OCI-LY3 (cell line): Measurements from ENCODE around the gene MAPKAPK5.

Source experiments
- H2AFZ ChIP-seq: fragments of 200-600, 300-600 bp; shearing (Covaris generic); 2 replicates; pipeline ENCODE4 v1.6.0; 2014; ENCODE audit warnings: antibody characterized with exemption, low read depth, low read length
- H3K27ac ChIP-seq: fragments of 200-600, 300-600 bp; sonication (generic); 2 replicates; pipeline ENCODE4 v1.5.1; 2014; ENCODE audit warnings: mild to moderate bottlenecking, low read length, moderate library complexity, mixed read lengths
- H3K27me3 ChIP-seq: fragments of 200-600, 300-600 bp; sonication (generic); 2 replicates; pipeline ENCODE4 v1.6.1; 2014; ENCODE audit warnings: low read depth, low read length, mixed read lengths
- H3K36me3 ChIP-seq: fragments of 200-600, 300-600 bp; sonication (generic); replicated peaks from 2 replicates; pipeline ENCODE3; 2014; ENCODE audit warnings: low read depth, low read length, mixed read lengths
- H3K4me1 ChIP-seq: fragments of 300-600, 200-600 bp; sonication (generic); 2 replicates; pipeline ENCODE4 v1.6.1; 2014; ENCODE audit warnings: low read length, mixed read lengths
- H3K4me2 ChIP-seq: fragments of 200-600, 300-600 bp; sonication (generic); 2 replicates; pipeline ENCODE4 v1.6.1; 2014; ENCODE audit warnings: low read length, mixed read lengths
- H3K4me3 ChIP-seq: fragments of 300-600, 200-600 bp; sonication (generic); 2 replicates; pipeline ENCODE4 v1.5.1; 2014; ENCODE audit warnings: antibody characterized with exemption, mild to moderate bottlenecking, low read length, moderate library complexity
- H3K79me2 ChIP-seq: fragments of 300-600, 200-600 bp; shearing (Covaris generic); 2 replicates; pipeline ENCODE4 v1.6.1; 2014; ENCODE audit warnings: mild to moderate bottlenecking, low read length, mixed read lengths
- H3K9ac ChIP-seq: fragments of 300-600, 200-600 bp; shearing (Covaris generic); 2 replicates; pipeline ENCODE4 v1.6.0; 2014; ENCODE audit warnings: mild to moderate bottlenecking, low read length, moderate library complexity
- H3K9me3 ChIP-seq: fragments of 200-600, 300-600 bp; shearing (Covaris generic); 2 replicates; pipeline ENCODE4 v1.6.1; 2014; ENCODE audit warnings: low read length, mixed read lengths; ENCODE audit not compliant: insufficient read depth
- H4K20me1 ChIP-seq: fragments of 200-600, 300-600 bp; sonication (generic); 2 replicates; pipeline ENCODE4 v1.6.1; 2016; ENCODE audit warnings: low read length, mixed read lengths; ENCODE audit not compliant: insufficient read depth
- EZH2phosphoT487 ChIP-seq: fragments of 200-600 bp; shearing (Covaris generic); IDR thresholded peaks from 2 replicates; pipeline ENCODE4 v1.6.1; 2018; ENCODE audit warnings: antibody characterized with exemption, mixed run types, low read depth
- TF ChIP-seq, protein P1 (sequence below): fragments of 200-600, 300-600 bp; sonication (generic); IDR thresholded peaks from 2 replicates; pipeline ENCODE4 v1.5.1; 2014; ENCODE audit warnings: antibody characterized with exemption, low read length, low read depth

MAPKAPK5 gene

DNA sequence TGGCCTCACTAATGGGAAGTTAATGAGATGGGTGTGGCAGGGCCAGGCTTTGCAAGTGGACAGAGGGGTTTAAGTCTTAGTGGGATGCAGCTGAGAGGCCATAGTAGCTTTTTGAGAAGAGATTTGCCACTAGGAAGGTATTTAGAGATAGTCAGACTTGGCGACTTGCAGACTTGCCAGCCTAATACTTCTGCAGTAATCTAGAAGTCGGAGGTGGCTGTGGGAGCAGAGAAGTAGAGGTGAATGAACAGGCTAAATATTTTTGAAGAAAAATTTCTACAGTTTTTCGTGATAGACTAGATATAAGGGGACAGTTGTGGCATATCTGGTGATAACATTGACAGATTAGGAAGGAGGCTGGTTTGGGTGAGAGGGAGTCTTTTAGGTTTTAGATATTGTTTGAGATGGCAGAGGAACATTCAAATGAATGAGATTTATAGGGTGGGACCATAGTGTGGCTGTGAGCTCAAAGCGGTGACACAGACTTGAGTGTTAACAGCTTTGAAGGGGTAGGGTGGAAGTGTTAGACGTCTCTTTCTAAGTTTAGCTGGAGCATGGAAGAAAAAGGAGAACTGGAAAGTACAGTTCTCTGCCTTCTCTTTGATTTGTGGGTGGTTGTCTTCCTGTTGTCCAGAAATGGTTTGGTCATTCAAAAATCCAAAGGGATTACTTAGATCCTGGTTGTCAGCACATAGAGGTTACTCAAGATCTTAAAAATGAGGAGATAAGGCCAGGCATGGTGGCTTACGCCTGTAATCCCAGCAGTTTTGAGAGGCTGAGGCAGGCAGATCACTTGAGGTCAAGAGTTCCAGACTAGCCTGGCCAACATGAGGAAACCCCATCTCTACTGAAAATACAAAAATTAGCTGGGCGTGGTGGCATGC is 44.9 kb downstream of the MAPKAPK5 start:
- Histone ChIP-seq H3K9me3 (no peaks in the 10 kb centered on the region), H4K20me1 (no peaks in the 10 kb centered on the region), H3K9ac (no peak overlapping the region), H3K79me2 (no peaks in the 10 kb centered on the region), H2AFZ (no peak overlapping the region), H3K27ac (no peak overlapping the region), H3K27me3 (no peaks in the 10 kb centered on the region), H3K36me3 (peaks cover 61% of the 10 kb centered on the region), H3K4me2 (no peak overlapping the region), H3K4me3 (no peak overlapping the region), H3K4me1 (no peaks in the 10 kb centered on the region)
- TF ChIP-seq EZH2phosphoT487 = no peak
- TF ChIP-seq, protein P1, sequence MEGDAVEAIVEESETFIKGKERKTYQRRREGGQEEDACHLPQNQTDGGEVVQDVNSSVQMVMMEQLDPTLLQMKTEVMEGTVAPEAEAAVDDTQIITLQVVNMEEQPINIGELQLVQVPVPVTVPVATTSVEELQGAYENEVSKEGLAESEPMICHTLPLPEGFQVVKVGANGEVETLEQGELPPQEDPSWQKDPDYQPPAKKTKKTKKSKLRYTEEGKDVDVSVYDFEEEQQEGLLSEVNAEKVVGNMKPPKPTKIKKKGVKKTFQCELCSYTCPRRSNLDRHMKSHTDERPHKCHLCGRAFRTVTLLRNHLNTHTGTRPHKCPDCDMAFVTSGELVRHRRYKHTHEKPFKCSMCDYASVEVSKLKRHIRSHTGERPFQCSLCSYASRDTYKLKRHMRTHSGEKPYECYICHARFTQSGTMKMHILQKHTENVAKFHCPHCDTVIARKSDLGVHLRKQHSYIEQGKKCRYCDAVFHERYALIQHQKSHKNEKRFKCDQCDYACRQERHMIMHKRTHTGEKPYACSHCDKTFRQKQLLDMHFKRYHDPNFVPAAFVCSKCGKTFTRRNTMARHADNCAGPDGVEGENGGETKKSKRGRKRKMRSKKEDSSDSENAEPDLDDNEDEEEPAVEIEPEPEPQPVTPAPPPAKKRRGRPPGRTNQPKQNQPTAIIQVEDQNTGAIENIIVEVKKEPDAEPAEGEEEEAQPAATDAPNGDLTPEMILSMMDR = no peak

DNA sequence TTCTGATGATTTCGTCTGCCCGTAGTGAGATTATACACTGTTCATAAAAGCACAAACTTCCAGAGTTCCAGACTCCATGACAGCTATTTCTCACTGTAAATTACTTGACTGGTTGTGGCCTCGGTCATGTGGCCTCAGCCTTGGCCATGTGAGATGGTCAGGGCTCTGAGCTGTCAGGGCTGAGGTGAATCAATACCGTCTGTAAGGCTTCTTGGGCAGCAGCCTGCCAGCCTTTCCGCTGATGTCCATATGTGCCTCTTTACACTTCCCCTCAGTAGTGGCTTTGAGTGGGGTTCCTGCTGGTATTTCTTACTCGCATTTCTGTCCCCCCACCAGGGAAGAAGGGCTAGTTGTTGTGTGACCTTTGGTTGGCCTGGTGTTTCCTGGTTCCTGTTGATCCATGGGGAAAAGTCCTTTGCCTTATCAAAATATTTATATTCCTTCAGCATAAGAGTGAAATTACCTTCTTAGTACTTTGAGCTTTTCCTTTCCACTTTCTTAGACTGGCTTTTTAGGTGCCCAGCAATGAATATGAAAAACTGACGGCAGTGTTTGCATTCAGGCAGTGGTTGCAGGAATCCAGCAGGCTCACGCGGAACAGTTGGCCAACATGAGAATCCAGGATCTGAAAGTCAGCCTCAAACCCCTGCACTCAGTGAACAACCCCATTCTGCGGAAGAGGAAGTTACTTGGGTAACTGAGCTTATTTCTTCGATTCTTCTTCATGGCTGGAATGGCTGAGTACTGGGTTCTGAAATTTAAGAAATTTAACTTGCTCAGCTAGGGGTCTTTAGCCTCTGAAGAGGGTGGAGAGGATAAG is 46.1 kb downstream of the MAPKAPK5 start:
- Histone ChIP-seq H3K9me3 (no peaks in the 10 kb centered on the region), H3K36me3 (peaks cover 67% of the 10 kb centered on the region)
- TF ChIP-seq, protein P1 = no peak
- no peak for TF ChIP-seq EZH2phosphoT487

DNA sequence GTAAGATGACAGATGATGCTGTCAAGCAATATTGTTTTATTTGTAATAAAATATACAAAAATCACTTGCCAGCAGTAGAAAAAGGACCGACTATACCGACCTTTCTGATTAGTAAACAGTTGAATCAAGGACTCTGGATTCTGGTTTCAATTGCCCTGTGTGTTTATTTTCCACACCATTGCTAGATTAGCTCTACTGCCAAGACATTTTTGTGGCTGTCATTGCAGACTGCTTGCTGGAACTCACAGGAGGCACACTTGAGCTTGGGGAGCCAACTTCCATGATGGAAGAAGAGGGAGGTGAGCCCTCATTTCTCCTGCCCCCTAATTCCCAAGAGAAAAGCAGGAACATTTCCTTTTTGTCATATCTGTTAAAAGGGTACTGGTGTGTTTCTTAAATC is 51.3 kb downstream of the MAPKAPK5 start:
- no peaks in the 10 kb centered on the region for H3K27me3 ChIP-seq
- H4K20me1 ChIP-seq = no peaks in the 10 kb centered on the region
- H3K79me2 ChIP-seq = no peaks in the 10 kb centered on the region
- no peak overlapping the region for H2AFZ ChIP-seq
- no peak overlapping the region for H3K4me2 ChIP-seq
- no peak for TF ChIP-seq EZH2phosphoT487
- TF ChIP-seq, protein P1 = no peak
- H3K4me3 ChIP-seq = no peak overlapping the region
- H3K36me3 ChIP-seq = peaks cover 46% of the 10 kb centered on the region
- no peaks in the 10 kb centered on the region for H3K4me1 ChIP-seq
- no peak overlapping the region for H3K9ac ChIP-seq
- no peak overlapping the region for H3K27ac ChIP-seq
- H3K9me3 ChIP-seq = no peaks in the 10 kb centered on the region

More for the DNA sequence above, 46.1 kb downstream of the MAPKAPK5 start:
- Histone ChIP-seq H3K4me1 (no peaks in the 10 kb centered on the region), H2AFZ (no peak overlapping the region), H3K79me2 (no peaks in the 10 kb centered on the region), H3K27ac (no peak overlapping the region), H3K4me2 (no peak overlapping the region), H4K20me1 (no peaks in the 10 kb centered on the region), H3K9ac (no peak overlapping the region), H3K27me3 (no peaks in the 10 kb centered on the region), H3K4me3 (no peak overlapping the region)

DNA sequence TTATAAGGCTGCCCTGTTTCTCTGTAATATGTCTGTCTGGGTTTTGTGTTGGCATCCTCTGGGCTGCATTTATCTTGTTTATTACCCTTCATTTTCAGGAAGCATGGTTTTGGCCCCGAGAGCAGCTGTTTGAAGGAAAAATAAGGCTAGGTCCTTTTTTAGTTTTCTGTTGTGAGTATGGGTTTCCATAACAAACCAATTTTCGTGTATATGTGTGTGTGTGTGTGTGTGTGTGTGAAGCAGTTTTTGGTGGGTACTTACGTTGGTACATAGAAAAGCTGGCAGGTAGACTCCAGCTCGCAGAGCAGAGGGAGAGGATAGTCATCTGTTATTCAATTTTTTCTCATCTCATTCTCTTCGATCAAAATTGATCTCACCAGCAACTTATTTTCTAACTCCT is 52.5 kb downstream of the MAPKAPK5 start:
- Histone ChIP-seq H3K27ac (no peak overlapping the region), H3K36me3 (peaks cover 44% of the 10 kb centered on the region), H3K4me2 (no peak overlapping the region), H3K79me2 (no peaks in the 10 kb centered on the region), H3K27me3 (no peaks in the 10 kb centered on the region), H3K9ac (no peak overlapping the region), H3K4me3 (no peak overlapping the region), H3K4me1 (no peaks in the 10 kb centered on the region), H4K20me1 (no peaks in the 10 kb centered on the region), H2AFZ (no peak overlapping the region), H3K9me3 (no peaks in the 10 kb centered on the region)
- TF ChIP-seq, protein P1 = no peak
- TF ChIP-seq EZH2phosphoT487 = no peak
